CD4-positive, alpha-beta T cell (primary cell): ENCODE data around the gene PALS2. TPM values are rescaled to one million over a fixed set of nuclear protein-coding genes. Genes with fewer than 3 reads are reported as not detected.

Experiments
- ATAC-seq: fragments of 200-7000 bp; cut with Tn5 transposase; one replicate; pipeline ENCODE4 v1.10.0; 2022; ENCODE audit warnings: mild to moderate bottlenecking; ENCODE audit not compliant: poor library complexity
- CTCF ChIA-PET: fragments of 350-600 bp; sonication (Branson Sonifier 250); formaldehyde crosslinking; loops from one replicate; lab custom pipeline; 2021; ENCODE audit warnings: antibody characterized with exemption, inconsistent platforms; lab: Charles Lee
- POLR2A ChIA-PET: fragments of 350-600 bp; sonication (Branson Sonifier 250); formaldehyde crosslinking; loops from one replicate; lab custom pipeline; 2021; ENCODE audit warnings: antibody characterized with exemption, inconsistent platforms; lab: Charles Lee
- DNase-seq, 14 experiments: peaks; one replicate each; pipeline ENCODE4 v3.0.0-alpha.2; 2013 to 2020; ENCODE audit warnings: mixed read lengths in 2 of 14
- H3K27ac ChIP-seq, 2 donors: one replicate each; pipeline versions ENCODE4 v1.5.1 to v1.7.0; 2013; ENCODE audit warnings: low read length in 2 of 2, low read depth in 1 of 2, mild to moderate bottlenecking in 1 of 2
- H3K27me3 ChIP-seq, 2 experiments: 1 replicate in 1 of 2; 2 replicates in 1 of 2; pipeline versions ENCODE4 v1.6.1 to v1.7.0; 2013; ENCODE audit warnings: low read length in 2 of 2, control low read depth in 1 of 2, mild to moderate bottlenecking in 1 of 2, moderate library complexity in 1 of 2; ENCODE audit not compliant: insufficient read depth in 2 of 2, control insufficient read depth in 1 of 2
- H3K36me3 ChIP-seq: one replicate; pipeline ENCODE4 v1.6.1; 2013; ENCODE audit warnings: low read length, control low read depth; ENCODE audit not compliant: insufficient read depth
- H3K4me1 ChIP-seq: one replicate; pipeline ENCODE4 v1.6.1; 2013; ENCODE audit warnings: low read length, control low read depth; ENCODE audit not compliant: insufficient read depth
- H3K4me3 ChIP-seq: one replicate; pipeline ENCODE4 v1.5.1; 2013; ENCODE audit warnings: mild to moderate bottlenecking, low read length, moderate library complexity
- H3K9me3 ChIP-seq, 2 experiments: 1 replicate in 1 of 2; 2 replicates in 1 of 2; pipeline versions ENCODE4 v1.6.1 to v1.7.0; 2013; ENCODE audit warnings: low read length in 2 of 2, mild to moderate bottlenecking in 2 of 2, control low read depth in 1 of 2, moderate library complexity in 1 of 2; ENCODE audit not compliant: control insufficient read depth in 1 of 2, insufficient read depth in 1 of 2
- H3K27ac Mint-ChIP-seq: one replicate; pipeline ENCODE4 v1.8.0; 2020; ENCODE audit warnings: mixed read lengths
- H3K27me3 Mint-ChIP-seq: one replicate; pipeline ENCODE4 v1.8.0; 2021; ENCODE audit warnings: mixed read lengths
- H3K36me3 Mint-ChIP-seq: one replicate; pipeline ENCODE4 v1.8.0; 2021; ENCODE audit warnings: low read depth, mixed read lengths
- H3K4me1 Mint-ChIP-seq: one replicate; pipeline ENCODE4 v1.8.0; 2021; ENCODE audit warnings: low read depth, mixed read lengths
- H3K4me3 Mint-ChIP-seq: one replicate; pipeline ENCODE4 v1.8.0; 2020; ENCODE audit warnings: mild to moderate bottlenecking, mixed read lengths
- H3K9me3 Mint-ChIP-seq: one replicate; pipeline ENCODE4 v1.8.0; 2020; ENCODE audit warnings: mixed read lengths
- CTCF ChIP-seq: fragments of 200-600 bp; IDR thresholded peaks from one replicate; pipeline ENCODE4 v1.8.0; 2022; ENCODE audit warnings: antibody characterized with exemption, mild to moderate bottlenecking
- intact Hi-C, 2 experiments: fragments of 100-400 bp; cut with DNase I in 1 of 2; cut with micrococcal nuclease in 1 of 2; formaldehyde crosslinking; loops; one replicate each; pipeline versions ENCODE4 v1.15.1 to v1.9.0; 2023 to 2025; cut with DNase I, micrococcal nuclease
- total RNA-seq, 174 experiments: library from RNA in 2 of 174; stranded (reverse) in 2 of 174; gene quantifications; one replicate each; pipeline ENCODE4 v1.2.3 and lab custom pipeline; 2021 to 2026

The PALS2 gene
- total RNA-seq, 2 experiments from 2014 or later: 35.0 to 53.2 TPM

GRCh38 chr7:24560772-24561171 lies 12.5 kb upstream of the PALS2 start:
- peaks cover 10% of the 10 kb centered on the region for H3K4me1 ChIP-seq
- H3K36me3 Mint-ChIP-seq: no peaks in the 10 kb centered on the region
- ATAC-seq (peak; percentile 89), DNase-seq (peak in 4 of 14 experiments; percentile 17 to 50 (median 19))
- peak overlapping the region; percentile 16 for H3K4me3 Mint-ChIP-seq
- no peak overlapping the region for H3K4me3 ChIP-seq
- no peaks in the 10 kb centered on the region for H3K36me3 ChIP-seq
- H3K9me3 Mint-ChIP-seq: no peaks in the 10 kb centered on the region
- H3K27me3 Mint-ChIP-seq: no peaks in the 10 kb centered on the region
- no peak for TF ChIP-seq CTCF
- H3K9me3 ChIP-seq: no peaks in the 10 kb centered on the region
- CTCF ChIA-PET: no interaction called here
- POLR2A ChIA-PET: interaction anchor here (1.0 to 1.1 kb wide), 2 partner anchors 9 to 12 kb away, joined by 4 to 13 read pairs; partner anchors contain the start of gene PALS2
- peaks cover 20% of the 10 kb centered on the region for H3K4me1 Mint-ChIP-seq
- H3K27ac ChIP-seq: no peak overlapping the region
- H3K27me3 ChIP-seq: no peaks in the 10 kb centered on the region
- intact Hi-C loops: no loop called here
- peak overlapping the region; percentile 16 for H3K27ac Mint-ChIP-seq

GRCh38 chr7:24566274-24566673 lies 7.0 kb upstream of the PALS2 start:
- no peak overlapping the region for H3K27ac ChIP-seq
- Mint-ChIP-seq H3K4me3 (no peak overlapping the region), H3K27me3 (no peaks in the 10 kb centered on the region), H3K27ac (no peak overlapping the region), H3K4me1 (peaks cover 7% of the 10 kb centered on the region), H3K36me3 (no peaks in the 10 kb centered on the region), H3K9me3 (no peaks in the 10 kb centered on the region)
- no peaks in the 10 kb centered on the region for H3K27me3 ChIP-seq
- intact Hi-C loops: loop anchor here in 1 of 2 experiments (5.0 kb wide), 1 partner anchor 1386 kb away; no protein-coding TSS in a partner anchor
- DNase-seq (no peak), ATAC-seq (no peak)
- TF ChIP-seq CTCF: no peak
- no peak overlapping the region for H3K4me3 ChIP-seq
- peaks cover under 1% of the 10 kb centered on the region for H3K4me1 ChIP-seq
- H3K9me3 ChIP-seq: no peaks in the 10 kb centered on the region
- no peaks in the 10 kb centered on the region for H3K36me3 ChIP-seq
- POLR2A ChIA-PET: no interaction called here
- CTCF ChIA-PET: no interaction called here

GRCh38 chr7:24570983-24571382 lies 2.3 kb upstream of the PALS2 start:
- Mint-ChIP-seq H3K27me3 (no peaks in the 10 kb centered on the region), H3K9me3 (no peaks in the 10 kb centered on the region)
- POLR2A ChIA-PET: no interaction called here

More at GRCh38 chr7:24570983-24571382, 2.3 kb upstream of the PALS2 start:
- Mint-ChIP-seq H3K36me3 (peaks cover 12% of the 10 kb centered on the region), H3K27ac (no peak overlapping the region), H3K4me1 (peaks cover 26% of the 10 kb centered on the region), H3K4me3 (no peak overlapping the region)
- H3K4me3 ChIP-seq: no peak overlapping the region
- no peaks in the 10 kb centered on the region for H3K27me3 ChIP-seq
- ATAC-seq (no peak), DNase-seq (no peak)
- H3K4me1 ChIP-seq: peaks cover 19% of the 10 kb centered on the region
- no peak overlapping the region for H3K27ac ChIP-seq
- no peak for TF ChIP-seq CTCF
- no peaks in the 10 kb centered on the region for H3K9me3 ChIP-seq
- H3K36me3 ChIP-seq: no peaks in the 10 kb centered on the region
- CTCF ChIA-PET: interaction anchor here (1.0 kb wide), 1 partner anchor 17 kb away, joined by 6 read pairs; no protein-coding TSS in a partner anchor
- intact Hi-C loops: loop anchor here in 1 of 2 experiments (5.0 to 10.0 kb wide), 10 partner anchors 406 to 1746 kb away; partner anchors contain the start of genes CBX3, CCDC126, FAM221A and HNRNPA2B1
